MM.1S (cell line): ENCODE measurements around the gene SEMA4D.

Experiments
- EZH2 ChIP-seq: fragments of 300-600 bp; sonication (generic); optimal IDR thresholded peaks from 2 replicates; pipeline ENCODE3; 2017; ENCODE audit warnings: low read depth, mild to moderate bottlenecking, antibody characterized with exemption, low read length, mixed read lengths
- EZH2phosphoT487 ChIP-seq: fragments of 300-600 bp; sonication (generic); IDR thresholded peaks from 2 replicates; pipeline ENCODE4 v1.6.1; 2018; ENCODE audit warnings: antibody characterized with exemption, low read length
- TF ChIP-seq, protein P1 (sequence below): fragments of 300-600 bp; sonication (generic); IDR thresholded peaks from 2 replicates; pipeline ENCODE4 v1.5.1; 2016; ENCODE audit warnings: antibody characterized with exemption, low read length, mixed read lengths

DNA sequence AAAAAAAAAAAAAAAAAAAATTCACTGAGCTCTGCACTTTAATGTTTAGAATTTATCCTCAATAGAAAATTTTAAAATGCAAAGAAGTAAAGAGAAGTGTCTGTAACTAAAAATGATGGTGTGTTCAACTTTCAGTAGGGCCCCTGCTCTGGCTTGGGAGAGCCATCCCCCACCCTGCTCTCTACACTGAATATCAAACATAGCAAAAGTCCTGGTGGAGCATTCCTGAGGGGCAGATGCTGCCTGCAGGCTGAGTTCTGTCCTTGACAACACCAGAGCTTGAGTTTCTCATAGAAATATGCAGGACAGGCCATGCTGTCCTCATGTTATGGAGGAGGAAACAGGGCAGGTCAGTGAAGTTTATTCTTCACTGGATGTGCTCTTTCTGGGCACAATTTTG is 7.1 kb upstream of the SEMA4D start:
- TF ChIP-seq, protein P1, sequence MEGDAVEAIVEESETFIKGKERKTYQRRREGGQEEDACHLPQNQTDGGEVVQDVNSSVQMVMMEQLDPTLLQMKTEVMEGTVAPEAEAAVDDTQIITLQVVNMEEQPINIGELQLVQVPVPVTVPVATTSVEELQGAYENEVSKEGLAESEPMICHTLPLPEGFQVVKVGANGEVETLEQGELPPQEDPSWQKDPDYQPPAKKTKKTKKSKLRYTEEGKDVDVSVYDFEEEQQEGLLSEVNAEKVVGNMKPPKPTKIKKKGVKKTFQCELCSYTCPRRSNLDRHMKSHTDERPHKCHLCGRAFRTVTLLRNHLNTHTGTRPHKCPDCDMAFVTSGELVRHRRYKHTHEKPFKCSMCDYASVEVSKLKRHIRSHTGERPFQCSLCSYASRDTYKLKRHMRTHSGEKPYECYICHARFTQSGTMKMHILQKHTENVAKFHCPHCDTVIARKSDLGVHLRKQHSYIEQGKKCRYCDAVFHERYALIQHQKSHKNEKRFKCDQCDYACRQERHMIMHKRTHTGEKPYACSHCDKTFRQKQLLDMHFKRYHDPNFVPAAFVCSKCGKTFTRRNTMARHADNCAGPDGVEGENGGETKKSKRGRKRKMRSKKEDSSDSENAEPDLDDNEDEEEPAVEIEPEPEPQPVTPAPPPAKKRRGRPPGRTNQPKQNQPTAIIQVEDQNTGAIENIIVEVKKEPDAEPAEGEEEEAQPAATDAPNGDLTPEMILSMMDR, result no peak
- TF ChIP-seq EZH2, result no peak
- TF ChIP-seq EZH2phosphoT487, result no peak
